HG03457 (cell line): ENCODE results near the gene ARID3B.
A peak's percentile ranks its signal among the peaks of the same experiment; 100 is the strongest.

Source experiments
- ATAC-seq: cut with Tn5 transposase; IDR thresholded peaks from one replicate; pipeline ENCODE4 v1.9.1; 2021; ENCODE audit warnings: moderate number of reproducible peaks; ENCODE audit not compliant: unreplicated experiment

The ARID3B gene

GRCh38 chr15:74603026-74603788, 62.2 kb downstream of the ARID3B start:
- ATAC-seq = no peak

GRCh38 chr15:74603789-74604705, 63.0 kb downstream of the ARID3B start:
- ATAC-seq = no peak

- ATAC-seq = no peak
These were observed 64.2 kb downstream of the ARID3B start for GRCh38 chr15:74604983-74605794.

- ATAC-seq = no peak
These were observed 64.8 kb downstream of the ARID3B start for GRCh38 chr15:74605795-74606150.

GRCh38 chr15:74608786-74609185, 67.8 kb downstream of the ARID3B start:
- no peak for ATAC-seq

- ATAC-seq = no peak
These were observed 68.9 kb downstream of the ARID3B start for GRCh38 chr15:74609938-74610301.

- ATAC-seq = no peak
These were observed 69.4 kb downstream of the ARID3B start for GRCh38 chr15:74610302-74610951.

GRCh38 chr15:74611341-74611740, 70.3 kb downstream of the ARID3B start:
- ATAC-seq = no peak

- ATAC-seq = no peak
These were observed 70.8 kb downstream of the ARID3B start for GRCh38 chr15:74611834-74612233.

GRCh38 chr15:74612677-74613076, 71.7 kb downstream of the ARID3B start:
- ATAC-seq = no peak

GRCh38 chr15:74613089-74613952, 72.3 kb downstream of the ARID3B start:
- ATAC-seq = no peak

GRCh38 chr15:74613953-74614743, 73.1 kb downstream of the ARID3B start:
- no peak for ATAC-seq

GRCh38 chr15:74614744-74615507, 73.9 kb downstream of the ARID3B start:
- peak; percentile 34 for ATAC-seq

- peak; percentile 59 for ATAC-seq
These were observed 74.7 kb downstream of the ARID3B start, which contains the start of gene CLK3 for GRCh38 chr15:74615508-74616365. CLK3 (plus strand) TSS chr15:74615836; CDS start chr15:74619197, 3,361 bp downstream.

GRCh38 chr15:74616366-74616939, 75.4 kb downstream of the ARID3B start:
- ATAC-seq = no peak

GRCh38 chr15:74616996-74617395, 76.0 kb downstream of the ARID3B start:
- no peak for ATAC-seq
